ENCODE data around the gene CACNA1G.

DNA sequence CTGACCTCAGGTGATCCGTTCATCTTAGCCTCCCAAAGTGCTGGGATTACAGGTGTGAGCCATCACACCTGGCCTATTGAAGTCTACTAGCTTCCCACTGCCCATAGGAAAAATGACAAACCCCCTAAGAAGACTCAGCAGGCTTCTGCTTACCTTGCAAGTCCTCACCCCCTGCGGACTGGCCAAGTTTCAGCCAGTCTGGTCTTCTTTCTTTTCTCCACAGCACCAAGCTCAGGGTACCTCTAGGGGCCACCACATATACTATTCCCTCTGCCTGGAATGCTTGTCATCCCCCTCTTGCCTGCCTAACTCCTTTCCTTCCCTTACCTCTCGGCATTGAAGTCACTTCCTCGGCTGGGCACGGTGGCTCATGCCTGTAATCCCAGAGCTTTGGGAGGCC is 105.3 kb downstream of the CACNA1G start:
- TF ChIP-seq, protein P1, sequence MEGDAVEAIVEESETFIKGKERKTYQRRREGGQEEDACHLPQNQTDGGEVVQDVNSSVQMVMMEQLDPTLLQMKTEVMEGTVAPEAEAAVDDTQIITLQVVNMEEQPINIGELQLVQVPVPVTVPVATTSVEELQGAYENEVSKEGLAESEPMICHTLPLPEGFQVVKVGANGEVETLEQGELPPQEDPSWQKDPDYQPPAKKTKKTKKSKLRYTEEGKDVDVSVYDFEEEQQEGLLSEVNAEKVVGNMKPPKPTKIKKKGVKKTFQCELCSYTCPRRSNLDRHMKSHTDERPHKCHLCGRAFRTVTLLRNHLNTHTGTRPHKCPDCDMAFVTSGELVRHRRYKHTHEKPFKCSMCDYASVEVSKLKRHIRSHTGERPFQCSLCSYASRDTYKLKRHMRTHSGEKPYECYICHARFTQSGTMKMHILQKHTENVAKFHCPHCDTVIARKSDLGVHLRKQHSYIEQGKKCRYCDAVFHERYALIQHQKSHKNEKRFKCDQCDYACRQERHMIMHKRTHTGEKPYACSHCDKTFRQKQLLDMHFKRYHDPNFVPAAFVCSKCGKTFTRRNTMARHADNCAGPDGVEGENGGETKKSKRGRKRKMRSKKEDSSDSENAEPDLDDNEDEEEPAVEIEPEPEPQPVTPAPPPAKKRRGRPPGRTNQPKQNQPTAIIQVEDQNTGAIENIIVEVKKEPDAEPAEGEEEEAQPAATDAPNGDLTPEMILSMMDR (IDR thresholded peaks at IDR 0.05; ENCODE audit: borderline replicate concordance, extremely low read depth, low read length, poor library complexity, severe bottlenecking), result no peak
- TF ChIP-seq EZH2 (IDR thresholded peaks at IDR 0.05; ENCODE audit: borderline replicate concordance, low read depth, low read length, severe bottlenecking), result no peak
